Neuronal stem cell (in vitro differentiated cells): ENCODE results near the gene TIGAR.

Source experiments
- DNase-seq: peaks from one replicate; pipeline ENCODE4 v3.0.0-alpha.2; 2013; ENCODE audit warnings: low spot score
- H2AFZ ChIP-seq: one replicate; pipeline ENCODE4 v1.6.1; 2013; ENCODE audit warnings: mild to moderate bottlenecking, low read length, inconsistent platforms
- H2AK5ac ChIP-seq: 2 replicates; pipeline ENCODE4 v1.6.1; 2013; ENCODE audit warnings: low read depth, mild to moderate bottlenecking, inconsistent platforms, low read length, moderate library complexity, mixed read lengths
- H2BK120ac ChIP-seq: 2 replicates; pipeline ENCODE4 v1.6.1; 2013; ENCODE audit warnings: low read depth, mild to moderate bottlenecking, inconsistent platforms, low read length, moderate library complexity, mixed read lengths
- H2BK12ac ChIP-seq: one replicate; pipeline ENCODE4 v1.6.1; 2013; ENCODE audit warnings: low read length, inconsistent platforms
- H2BK15ac ChIP-seq: 2 replicates; pipeline ENCODE4 v1.6.1; 2013; ENCODE audit warnings: mild to moderate bottlenecking, low read length, inconsistent platforms, mixed read lengths
- H2BK5ac ChIP-seq: one replicate; pipeline ENCODE4 v1.6.1; 2013; ENCODE audit warnings: inconsistent platforms, mild to moderate bottlenecking, low read length, moderate library complexity
- H3K14ac ChIP-seq: one replicate; pipeline ENCODE4 v1.6.1; 2013; ENCODE audit warnings: low read length, inconsistent platforms
- H3K18ac ChIP-seq: 2 replicates; pipeline ENCODE4 v1.6.1; 2013; ENCODE audit warnings: low read length, inconsistent platforms
- H3K23ac ChIP-seq: 2 replicates; pipeline ENCODE4 v1.6.1; 2013; ENCODE audit warnings: low read depth, mild to moderate bottlenecking, mixed read lengths, low read length, inconsistent platforms; ENCODE audit not compliant: poor library complexity
- H3K27ac ChIP-seq: replicated peaks from 3 replicates; pipeline ENCODE4 v1.5.1; 2013; ENCODE audit warnings: low read length, inconsistent platforms
- H3K27me3 ChIP-seq, 3 experiments: 2 replicates each; pipeline ENCODE4 v1.6.1; 2013; ENCODE audit warnings: low read length in 3 of 3, mild to moderate bottlenecking in 2 of 3, inconsistent platforms in 1 of 3, low read depth in 1 of 3, mixed read lengths in 1 of 3, moderate library complexity in 1 of 3; ENCODE audit not compliant: control insufficient read depth in 3 of 3, insufficient read depth in 3 of 3
- H3K36me3 ChIP-seq, 2 donors: replicated peaks in 1 of 2; 2 replicates each; pipeline ENCODE4 v1.6.1; 2013; ENCODE audit warnings: low read length in 2 of 2; ENCODE audit not compliant: control insufficient read depth in 2 of 2, insufficient read depth in 2 of 2
- H3K4ac ChIP-seq: 2 replicates; pipeline ENCODE4 v1.6.1; 2013; ENCODE audit warnings: inconsistent platforms, mild to moderate bottlenecking, low read length, moderate library complexity
- H3K4me1 ChIP-seq, 2 donors: 1 replicate in 1 of 2; 2 replicates in 1 of 2; pipeline ENCODE4 v1.6.1; 2013; ENCODE audit warnings: low read length in 2 of 2, low read depth in 1 of 2; ENCODE audit not compliant: control insufficient read depth in 2 of 2, insufficient read depth in 1 of 2
- H3K4me2 ChIP-seq: one replicate; pipeline ENCODE4 v1.6.1; 2013; ENCODE audit warnings: mild to moderate bottlenecking, low read length, inconsistent platforms; ENCODE audit not compliant: insufficient read depth, poor library complexity, severe bottlenecking
- H3K4me3 ChIP-seq, 2 donors: 2 replicates each; pipeline ENCODE4 v1.5.1; 2013; ENCODE audit warnings: low read length in 2 of 2, mild to moderate bottlenecking in 2 of 2, inconsistent platforms in 1 of 2, moderate library complexity in 1 of 2
- H3K79me1 ChIP-seq: one replicate; pipeline ENCODE4 v1.6.1; 2013; ENCODE audit warnings: low read depth, mild to moderate bottlenecking, inconsistent platforms, low read length, moderate library complexity
- H3K9ac ChIP-seq: one replicate; pipeline ENCODE4 v1.6.1; 2013; ENCODE audit warnings: mild to moderate bottlenecking, low read depth, low read length, inconsistent platforms; ENCODE audit not compliant: poor library complexity
- H3K9me3 ChIP-seq, 2 donors: replicated peaks in 1 of 2; 2 replicates each; pipeline versions ENCODE3 to v1.6.1; 2013; ENCODE audit warnings: low read length in 2 of 2, mild to moderate bottlenecking in 2 of 2, inconsistent platforms in 1 of 2, low read depth in 1 of 2, mixed read lengths in 1 of 2, moderate library complexity in 1 of 2; ENCODE audit not compliant: control insufficient read depth in 2 of 2, insufficient read depth in 1 of 2
- H4K8ac ChIP-seq: one replicate; pipeline ENCODE4 v1.6.1; 2013; ENCODE audit warnings: low read depth, mild to moderate bottlenecking, inconsistent platforms, low read length, moderate library complexity
- H4K91ac ChIP-seq: one replicate; pipeline ENCODE4 v1.6.1; 2013; ENCODE audit warnings: low read length, low read depth, mild to moderate bottlenecking, inconsistent platforms; ENCODE audit not compliant: poor library complexity
- WGBS, 2 donors: extraction: QIAGEN DNeasy Blood & Tissue Kit; methylation state at CpG; one replicate each; pipeline ENCODE4 v1.1.7; 2013; ENCODE audit warnings: missing lambda C conversion rate in 2 of 2, mixed read lengths in 1 of 2; ENCODE audit not compliant: insufficient read length in 2 of 2, insufficient replicate concordance in 1 of 2; ENCODE audit errors: extremely low coverage in 2 of 2; 5-methylcytosine and 5-hydroxymethylcytosine counted together

The TIGAR gene

DNA sequence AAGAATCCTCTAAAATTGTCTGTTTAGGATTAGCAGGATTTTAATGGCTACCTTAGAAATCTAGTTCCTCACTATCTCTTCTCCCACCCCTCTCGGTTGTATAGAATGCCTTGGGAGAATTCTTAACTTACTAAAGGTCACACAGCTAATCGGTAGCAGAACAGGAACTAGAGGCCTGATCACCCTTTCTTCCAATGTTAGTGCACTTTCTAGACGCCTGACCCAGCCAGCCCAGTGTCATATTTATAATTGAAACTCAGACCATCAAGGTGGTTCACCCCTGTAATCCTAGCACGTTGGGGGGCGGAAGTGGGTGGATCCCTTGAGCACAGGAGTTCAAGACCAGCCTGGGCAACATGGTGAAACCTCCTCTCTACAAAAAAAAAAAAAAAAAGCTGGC lies 1.7 kb downstream of the TIGAR start:
- H2AK5ac ChIP-seq = no peak overlapping the region
- no peak overlapping the region for H2BK15ac ChIP-seq
- H3K79me1 ChIP-seq = peaks cover 5% of the 10 kb centered on the region
- no peak overlapping the region for H3K9ac ChIP-seq
- no peaks in the 10 kb centered on the region for H3K27me3 ChIP-seq
- H3K4me3 ChIP-seq = no peak overlapping the region
- H3K4ac ChIP-seq = no peak overlapping the region
- H3K27ac ChIP-seq = no peak overlapping the region
- DNase-seq = no peak
- no peaks in the 10 kb centered on the region for H3K9me3 ChIP-seq
- no peak overlapping the region for H2BK120ac ChIP-seq
- WGBS, 2 donors = no CpG with 5 or more reads among the region's 5 CpGs
- H3K14ac ChIP-seq = no peak overlapping the region
- no peak overlapping the region for H2BK12ac ChIP-seq
- H2BK5ac ChIP-seq = no peak overlapping the region
- H2AFZ ChIP-seq = no peak overlapping the region
- peaks cover 5 to 23% of the 10 kb centered on the region in 2 donors for H3K36me3 ChIP-seq
- H4K91ac ChIP-seq = no peak overlapping the region
- H3K23ac ChIP-seq = no peak overlapping the region
- H3K4me1 ChIP-seq = no peaks in the 10 kb centered on the region
- H3K18ac ChIP-seq = no peak overlapping the region
- no peak overlapping the region for H4K8ac ChIP-seq
- no peak overlapping the region for H3K4me2 ChIP-seq

DNA sequence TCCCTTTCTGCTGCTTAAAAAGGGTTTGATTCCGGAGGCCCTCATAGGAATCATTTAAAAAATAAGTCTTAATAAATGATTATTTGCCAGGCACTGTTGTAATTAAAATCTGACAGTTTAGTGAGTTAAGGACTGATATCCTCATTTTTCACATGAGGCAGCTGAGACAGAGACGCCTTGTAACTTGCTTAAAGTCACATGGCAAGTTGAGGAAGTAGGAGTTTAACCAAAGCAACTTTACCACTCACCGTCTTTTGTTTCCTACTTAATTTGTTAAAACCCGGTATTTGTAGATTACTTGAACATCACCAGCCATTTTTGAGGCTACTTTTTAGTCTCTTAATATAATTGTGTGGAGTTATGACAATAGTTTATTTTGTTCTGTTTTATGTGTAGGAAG lies 2.4 kb downstream of the TIGAR start:
- Histone ChIP-seq H3K9ac (no peak overlapping the region), H3K79me1 (peaks cover 5% of the 10 kb centered on the region), H3K18ac (no peak overlapping the region), H3K4me1 (no peaks in the 10 kb centered on the region), H3K14ac (no peak overlapping the region), H4K8ac (no peak overlapping the region), H4K91ac (no peak overlapping the region), H3K27me3 (no peaks in the 10 kb centered on the region), H2BK5ac (no peak overlapping the region), H3K36me3 (peaks cover 5 to 23% of the 10 kb centered on the region in 2 donors), H3K9me3 (no peaks in the 10 kb centered on the region), H3K23ac (no peak overlapping the region), H3K4ac (no peak overlapping the region), H3K27ac (no peak overlapping the region), H2BK15ac (no peak overlapping the region), H2BK120ac (no peak overlapping the region), H2AFZ (no peak overlapping the region), H2BK12ac (no peak overlapping the region), H3K4me3 (no peak overlapping the region), H3K4me2 (no peak overlapping the region), H2AK5ac (no peak overlapping the region)
- no peak for DNase-seq
- no CpG with 5 or more reads among the region's 4 CpGs for WGBS, 2 donors

DNA sequence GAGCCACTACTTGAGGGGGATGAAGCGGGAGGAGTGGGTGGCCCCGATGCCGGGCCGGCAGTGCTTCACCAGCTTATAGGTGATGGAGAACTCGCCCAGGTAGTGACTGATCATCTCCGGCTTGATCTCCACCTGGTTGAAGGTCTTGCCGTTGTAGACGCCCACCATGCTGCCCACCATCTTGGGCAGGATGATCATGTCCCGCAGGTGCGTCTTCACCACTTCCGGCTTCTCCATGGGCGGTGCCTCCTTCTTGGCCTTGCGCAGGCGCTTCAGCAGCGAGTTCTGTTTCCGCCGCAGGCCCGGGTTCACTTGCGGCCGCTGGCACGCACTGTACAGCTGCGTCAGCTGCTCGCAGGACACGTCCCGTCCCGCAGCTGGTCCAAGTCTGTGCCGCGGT lies 3.4 kb downstream of the TIGAR start:
- no peak for DNase-seq
- no peak overlapping the region for H3K4me2 ChIP-seq

GRCh38 chr12:4325966-4326365 lies 5.0 kb downstream of the TIGAR start:
- no peaks in the 10 kb centered on the region for H3K27me3 ChIP-seq
- no peak overlapping the region for H2BK120ac ChIP-seq
- no peak for DNase-seq
- no peaks in the 10 kb centered on the region for H3K9me3 ChIP-seq
- H4K8ac ChIP-seq = no peak overlapping the region
- no peak overlapping the region for H2AK5ac ChIP-seq
- no peak overlapping the region for H4K91ac ChIP-seq
- H3K9ac ChIP-seq = no peak overlapping the region
- no peak overlapping the region for H3K4ac ChIP-seq
- no peak overlapping the region for H3K14ac ChIP-seq
- no peak overlapping the region for H2BK5ac ChIP-seq
- no peak overlapping the region for H3K4me3 ChIP-seq
- H3K18ac ChIP-seq = no peak overlapping the region
- H3K27ac ChIP-seq = no peak overlapping the region
- peaks cover 5 to 47% of the 10 kb centered on the region in 2 donors for H3K36me3 ChIP-seq
- no peak overlapping the region for H3K4me2 ChIP-seq
- peaks cover 5% of the 10 kb centered on the region for H3K79me1 ChIP-seq
- peaks cover 0 to 5% of the 10 kb centered on the region in 2 donors for H3K4me1 ChIP-seq
- H3K23ac ChIP-seq = no peak overlapping the region
- no peak overlapping the region for H2AFZ ChIP-seq
- WGBS, 2 donors = no CpG with 5 or more reads among the region's 3 CpGs
- no peak overlapping the region for H2BK15ac ChIP-seq
- no peak overlapping the region for H2BK12ac ChIP-seq

More for the DNA sequence above, 3.4 kb downstream of the TIGAR start:
- WGBS, 2 donors = no CpG with 5 or more reads among the region's 28 CpGs
- Histone ChIP-seq H3K14ac (no peak overlapping the region), H2BK5ac (no peak overlapping the region), H3K23ac (no peak overlapping the region), H2BK120ac (no peak overlapping the region), H3K9me3 (no peaks in the 10 kb centered on the region), H3K27me3 (no peaks in the 10 kb centered on the region), H3K18ac (no peak overlapping the region), H2AK5ac (no peak overlapping the region), H2BK15ac (no peak overlapping the region), H3K4me3 (no peak overlapping the region), H2AFZ (no peak overlapping the region), H3K9ac (no peak overlapping the region), H3K4ac (no peak overlapping the region), H3K36me3 (peaks cover 5 to 31% of the 10 kb centered on the region in 2 donors), H3K4me1 (no peaks in the 10 kb centered on the region), H2BK12ac (no peak overlapping the region), H3K79me1 (peaks cover 5% of the 10 kb centered on the region), H4K8ac (no peak overlapping the region), H3K27ac (no peak overlapping the region), H4K91ac (no peak overlapping the region)
